ENCODE results near the gene PEX5L. TPM values are rescaled to one million over a fixed set of nuclear protein-coding genes. Genes with fewer than 3 reads are reported as not detected.

Gene PEX5L
- total and polyA plus RNA-seq, 10 of the 15 experiments (the other 5 are each of a cell fraction or from before 2014, with no cell fraction given): 0.11 to 17.0 (median 0.50) TPM

- no peak for FAIRE-seq
- Histone ChIP-seq H3K27ac (ENCODE audit: control insufficient read depth, insufficient read depth) (no peak overlapping the region), H2AFZ (ENCODE audit: control insufficient read depth, low read depth, low read length) (no peak overlapping the region), H3K9me3 (replicated peaks; ENCODE audit: control insufficient read depth, insufficient read depth, low read length) (no peaks in the 10 kb centered on the region), H3K4me1 (ENCODE audit: control insufficient read depth, insufficient read depth, low read length) (no peaks in the 10 kb centered on the region), H3K36me3 (ENCODE audit: control insufficient read depth in 2 of 2, insufficient read depth in 2 of 2, low read length in 1 of 2) (no peaks in the 10 kb centered on the region), H3K79me2 (ENCODE audit: control insufficient read depth, insufficient read depth, low read length) (no peaks in the 10 kb centered on the region), H3K4me2 (ENCODE audit: control insufficient read depth, insufficient read depth) (no peak overlapping the region), H3K27me3 (replicated peaks in 1 of 2; ENCODE audit: control insufficient read depth in 2 of 2, insufficient read depth in 2 of 2, low read length in 1 of 2) (no peaks in the 10 kb centered on the region), H3K4me3 (no peak overlapping the region), H4K20me1 (ENCODE audit: control insufficient read depth, insufficient read depth) (no peaks in the 10 kb centered on the region), H3K9ac (ENCODE audit: control insufficient read depth, insufficient read depth, low read length) (no peak overlapping the region)
- ChIA-PET RAD21 (ENCODE audit: unreplicated experiment) (no interaction called here), POLR2A (no interaction called here), SMC1A (ENCODE audit: uncharacterized antibody, unreplicated experiment) (interaction anchor here (0.6 to 1.2 kb wide), 2 partner anchors 17 to 876 kb away, joined by 3 read pairs; no protein-coding TSS in a partner anchor), CTCF (interaction anchor here (1.1 to 2.6 kb wide), 2 partner anchors 9 to 17 kb away, joined by 4 to 10 read pairs; no protein-coding TSS in a partner anchor)
- DNase-seq (ENCODE audit: low read depth, low spot score): no peak
- 66% methylated on average over 4 of the region's 4 CpGs for WGBS (ENCODE audit: insufficient coverage, insufficient replicate concordance, low lambda C conversion rate, missing lambda C conversion rate)
- BruUV-seq (replicated peaks): no TSS peak
- in situ Hi-C loops (cut with MboI): no loop called here
- intact Hi-C loops (cut with micrococcal nuclease; ENCODE audit: unreplicated experiment): no loop called here
- TF ChIP-seq CHD2 (IDR thresholded peaks at IDR 0.05; ENCODE audit: borderline replicate concordance, low read depth, low read length): no peak
- no peak for ATAC-seq
Observed at GRCh38 chr3:179794355-179794754, 242.4 kb downstream of the PEX5L start.

GRCh38 chr3:179791793-179792192 lies 244.9 kb downstream of the PEX5L start:
- Histone ChIP-seq H3K9me3 (replicated peaks; ENCODE audit: control insufficient read depth, insufficient read depth, low read length) (no peaks in the 10 kb centered on the region), H3K4me1 (ENCODE audit: control insufficient read depth, insufficient read depth, low read length) (no peaks in the 10 kb centered on the region), H2AFZ (ENCODE audit: control insufficient read depth, low read depth, low read length) (no peak overlapping the region), H3K9ac (ENCODE audit: control insufficient read depth, insufficient read depth, low read length) (no peak overlapping the region), H4K20me1 (ENCODE audit: control insufficient read depth, insufficient read depth) (no peaks in the 10 kb centered on the region), H3K27ac (ENCODE audit: control insufficient read depth, insufficient read depth) (no peak overlapping the region), H3K27me3 (replicated peaks in 1 of 2; ENCODE audit: control insufficient read depth in 2 of 2, insufficient read depth in 2 of 2, low read length in 1 of 2) (no peaks in the 10 kb centered on the region), H3K4me2 (ENCODE audit: control insufficient read depth, insufficient read depth) (no peak overlapping the region), H3K4me3 (no peak overlapping the region), H3K79me2 (ENCODE audit: control insufficient read depth, insufficient read depth, low read length) (no peaks in the 10 kb centered on the region), H3K36me3 (ENCODE audit: control insufficient read depth in 2 of 2, insufficient read depth in 2 of 2, low read length in 1 of 2) (no peaks in the 10 kb centered on the region)
- intact Hi-C loops (cut with micrococcal nuclease; ENCODE audit: unreplicated experiment): no loop called here
- ATAC-seq (no peak), FAIRE-seq (no peak), DNase-seq (ENCODE audit: low read depth, low spot score) (no peak)
- WGBS (ENCODE audit: insufficient coverage, insufficient replicate concordance, low lambda C conversion rate, missing lambda C conversion rate): 74% methylated on average over 3 of the region's 3 CpGs
- in situ Hi-C loops (cut with MboI): no loop called here
- CTCF ChIA-PET: interaction anchor here (0.8 kb wide), 2 partner anchors 9 to 21 kb away, joined by 3 read pairs; no protein-coding TSS in a partner anchor
- POLR2A ChIA-PET: no interaction called here
- SMC1A ChIA-PET (ENCODE audit: uncharacterized antibody, unreplicated experiment): interaction anchor here (0.5 to 1.6 kb wide), 2 partner anchors 9 to 24 kb away, joined by 3 read pairs; no protein-coding TSS in a partner anchor
- RAD21 ChIA-PET (ENCODE audit: unreplicated experiment): no interaction called here
- no TSS peak for BruUV-seq (replicated peaks)
- TF ChIP-seq, protein P1, sequence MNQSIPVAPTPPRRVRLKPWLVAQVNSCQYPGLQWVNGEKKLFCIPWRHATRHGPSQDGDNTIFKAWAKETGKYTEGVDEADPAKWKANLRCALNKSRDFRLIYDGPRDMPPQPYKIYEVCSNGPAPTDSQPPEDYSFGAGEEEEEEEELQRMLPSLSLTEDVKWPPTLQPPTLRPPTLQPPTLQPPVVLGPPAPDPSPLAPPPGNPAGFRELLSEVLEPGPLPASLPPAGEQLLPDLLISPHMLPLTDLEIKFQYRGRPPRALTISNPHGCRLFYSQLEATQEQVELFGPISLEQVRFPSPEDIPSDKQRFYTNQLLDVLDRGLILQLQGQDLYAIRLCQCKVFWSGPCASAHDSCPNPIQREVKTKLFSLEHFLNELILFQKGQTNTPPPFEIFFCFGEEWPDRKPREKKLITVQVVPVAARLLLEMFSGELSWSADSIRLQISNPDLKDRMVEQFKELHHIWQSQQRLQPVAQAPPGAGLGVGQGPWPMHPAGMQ (IDR thresholded peaks at IDR 0.05; ENCODE audit: borderline replicate concordance): no peak
- TF ChIP-seq ZNF207 (IDR thresholded peaks at IDR 0.05; ENCODE audit: borderline replicate concordance) (no peak), CEBPB (IDR thresholded peaks at IDR 0.05; ENCODE audit: borderline replicate concordance in 1 of 2, low read depth in 2 of 2, low read length in 2 of 2) (no peak), BMI1 (IDR thresholded peaks at IDR 0.05; ENCODE audit: borderline replicate concordance) (no peak), SRF (IDR thresholded peaks at IDR 0.05; ENCODE audit: low read depth in 2 of 2, low read length in 2 of 2) (no peak), CBFB (IDR thresholded peaks at IDR 0.05; ENCODE audit: low read depth) (no peak), RFX5 (IDR thresholded peaks at IDR 0.05; ENCODE audit: low read depth, low read length) (no peak), ZBTB40 (IDR thresholded peaks at IDR 0.05; ENCODE audit: borderline replicate concordance) (no peak), TAF1 (IDR thresholded peaks at IDR 0.05; ENCODE audit: borderline replicate concordance, low read depth, low read length) (no peak)
- TF ChIP-seq, protein P2, sequence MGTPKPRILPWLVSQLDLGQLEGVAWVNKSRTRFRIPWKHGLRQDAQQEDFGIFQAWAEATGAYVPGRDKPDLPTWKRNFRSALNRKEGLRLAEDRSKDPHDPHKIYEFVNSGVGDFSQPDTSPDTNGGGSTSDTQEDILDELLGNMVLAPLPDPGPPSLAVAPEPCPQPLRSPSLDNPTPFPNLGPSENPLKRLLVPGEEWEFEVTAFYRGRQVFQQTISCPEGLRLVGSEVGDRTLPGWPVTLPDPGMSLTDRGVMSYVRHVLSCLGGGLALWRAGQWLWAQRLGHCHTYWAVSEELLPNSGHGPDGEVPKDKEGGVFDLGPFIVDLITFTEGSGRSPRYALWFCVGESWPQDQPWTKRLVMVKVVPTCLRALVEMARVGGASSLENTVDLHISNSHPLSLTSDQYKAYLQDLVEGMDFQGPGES (IDR thresholded peaks at IDR 0.05): no peak
